DMS 273 treated with DMSO at 0.1 percent for 48 hours (cell line): ENCODE measurements around the gene ZNF286A.
"Not testable (repeated sequence)": the region's sequence is repeated elsewhere in the genome, so short reads cannot be mapped to it uniquely, and the experiment has no call there.

ENCODE experiments used
- DNase-seq: peaks from one replicate; lab custom pipeline; 2025; lab: John Stamatoyannopoulos, UW

Gene ZNF286A

GRCh38 chr17:15699937-15700336 is 385 bp downstream of the ZNF286A start:
- DNase-seq = not testable (repeated sequence)

- not testable (repeated sequence) for DNase-seq
These were observed 4.7 kb downstream of the ZNF286A start for GRCh38 chr17:15704239-15704638.

GRCh38 chr17:15704813-15705212 is 5.3 kb downstream of the ZNF286A start:
- DNase-seq = not testable (repeated sequence)

- not testable (repeated sequence) for DNase-seq
These were observed 9.3 kb downstream of the ZNF286A start for GRCh38 chr17:15708879-15709278.

GRCh38 chr17:15716601-15717563 is 17.3 kb downstream of the ZNF286A start:
- not testable (repeated sequence) for DNase-seq

- DNase-seq = not testable (repeated sequence)
These were observed 31.0 kb downstream of the ZNF286A start for GRCh38 chr17:15730535-15730934.

GRCh38 chr17:15731900-15732299 is 32.3 kb downstream of the ZNF286A start, which contains the start of gene TBC1D26:
TBC1D26 (plus strand) TSS chr17:15732283; CDS start chr17:15735349, 3,066 bp downstream.
- not testable (repeated sequence) for DNase-seq

GRCh38 chr17:15733174-15733789 is 33.7 kb downstream of the ZNF286A start:
- not testable (repeated sequence) for DNase-seq

GRCh38 chr17:15736578-15736977 is 37.0 kb downstream of the ZNF286A start:
- DNase-seq = not testable (repeated sequence)

GRCh38 chr17:15738066-15738465 is 38.5 kb downstream of the ZNF286A start:
- no peak for DNase-seq

- not testable (repeated sequence) for DNase-seq
These were observed 39.7 kb downstream of the ZNF286A start for GRCh38 chr17:15739259-15739658.

GRCh38 chr17:15740041-15740440 is 40.5 kb downstream of the ZNF286A start:
- DNase-seq = not testable (repeated sequence)

GRCh38 chr17:15740570-15741120 is 41.1 kb downstream of the ZNF286A start:
- no peak for DNase-seq

GRCh38 chr17:15741624-15742023 is 42.1 kb downstream of the ZNF286A start:
- no peak for DNase-seq

- no peak for DNase-seq
These were observed 42.7 kb downstream of the ZNF286A start for GRCh38 chr17:15742051-15742795.

- no peak for DNase-seq
These were observed 43.4 kb downstream of the ZNF286A start for GRCh38 chr17:15742921-15743320.

- DNase-seq = no peak
These were observed 44.6 kb downstream of the ZNF286A start for GRCh38 chr17:15744074-15744676.

- DNase-seq = no peak
These were observed 45.3 kb downstream of the ZNF286A start for GRCh38 chr17:15744885-15745284.

- DNase-seq = not testable (repeated sequence)
These were observed 49.9 kb downstream of the ZNF286A start for GRCh38 chr17:15749403-15749802.

- not testable (repeated sequence) for DNase-seq
These were observed 69.4 kb downstream of the ZNF286A start for GRCh38 chr17:15768865-15769533.
